CD4-positive, alpha-beta T cell treated with Interleukin-21 for 1 hour (primary cell): ENCODE data around the gene ARL5A.

Experiments used
- DNase-seq: peaks from one replicate; pipeline ENCODE4 v3.0.0-alpha.2; 2020

ARL5A gene

GRCh38 chr2:151765760-151766410 lies 62.3 kb downstream of the ARL5A start:
- DNase-seq = no peak

- no peak for DNase-seq
Observed at GRCh38 chr2:151762694-151763093, 65.5 kb downstream of the ARL5A start.

GRCh38 chr2:151761687-151762086 lies 66.5 kb downstream of the ARL5A start:
- DNase-seq = no peak

GRCh38 chr2:151761193-151761592 lies 67.0 kb downstream of the ARL5A start:
- DNase-seq = no peak

GRCh38 chr2:151760139-151760650 lies 68.0 kb downstream of the ARL5A start:
- DNase-seq = no peak

- no peak for DNase-seq
Observed at GRCh38 chr2:151758744-151759143, 69.5 kb downstream of the ARL5A start.

- DNase-seq = no peak
Observed at GRCh38 chr2:151757861-151758260, 70.4 kb downstream of the ARL5A start.

- no peak for DNase-seq
Observed at GRCh38 chr2:151756820-151757219, 71.4 kb downstream of the ARL5A start.

- no peak for DNase-seq
Observed at GRCh38 chr2:151754253-151754897, 73.8 kb downstream of the ARL5A start.

GRCh38 chr2:151753540-151753939 lies 74.7 kb downstream of the ARL5A start:
- DNase-seq = no peak
